ENCODE data around the gene HYAL4.

The HYAL4 gene

DNA sequence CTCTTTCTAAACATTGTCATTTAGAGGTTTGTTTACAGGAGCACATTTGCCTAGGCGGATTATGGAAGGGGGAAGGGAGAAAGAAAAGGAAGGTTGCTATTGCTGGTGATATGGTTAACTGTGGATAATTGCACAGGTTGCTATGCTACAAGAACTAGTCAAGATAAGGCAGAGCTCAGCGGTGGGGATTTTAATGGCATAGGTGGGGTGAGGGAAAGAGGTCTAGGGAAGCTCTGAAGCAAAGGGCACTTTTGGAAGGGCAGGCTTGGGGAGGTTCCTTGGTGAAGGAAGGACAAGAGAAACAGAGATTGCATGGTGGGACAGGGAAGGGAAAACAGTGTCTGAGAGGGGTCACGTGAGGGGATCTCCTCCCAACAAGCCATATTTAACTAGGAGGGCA is 19.5 kb downstream of the HYAL4 start:
- no peak overlapping the region for H3K4me3 ChIP-seq (ENCODE audit: low read depth, low read length)
- TF ChIP-seq, protein P1, sequence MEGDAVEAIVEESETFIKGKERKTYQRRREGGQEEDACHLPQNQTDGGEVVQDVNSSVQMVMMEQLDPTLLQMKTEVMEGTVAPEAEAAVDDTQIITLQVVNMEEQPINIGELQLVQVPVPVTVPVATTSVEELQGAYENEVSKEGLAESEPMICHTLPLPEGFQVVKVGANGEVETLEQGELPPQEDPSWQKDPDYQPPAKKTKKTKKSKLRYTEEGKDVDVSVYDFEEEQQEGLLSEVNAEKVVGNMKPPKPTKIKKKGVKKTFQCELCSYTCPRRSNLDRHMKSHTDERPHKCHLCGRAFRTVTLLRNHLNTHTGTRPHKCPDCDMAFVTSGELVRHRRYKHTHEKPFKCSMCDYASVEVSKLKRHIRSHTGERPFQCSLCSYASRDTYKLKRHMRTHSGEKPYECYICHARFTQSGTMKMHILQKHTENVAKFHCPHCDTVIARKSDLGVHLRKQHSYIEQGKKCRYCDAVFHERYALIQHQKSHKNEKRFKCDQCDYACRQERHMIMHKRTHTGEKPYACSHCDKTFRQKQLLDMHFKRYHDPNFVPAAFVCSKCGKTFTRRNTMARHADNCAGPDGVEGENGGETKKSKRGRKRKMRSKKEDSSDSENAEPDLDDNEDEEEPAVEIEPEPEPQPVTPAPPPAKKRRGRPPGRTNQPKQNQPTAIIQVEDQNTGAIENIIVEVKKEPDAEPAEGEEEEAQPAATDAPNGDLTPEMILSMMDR (IDR thresholded peaks at IDR 0.05; ENCODE audit: low read depth, low read length): no peak

DNA sequence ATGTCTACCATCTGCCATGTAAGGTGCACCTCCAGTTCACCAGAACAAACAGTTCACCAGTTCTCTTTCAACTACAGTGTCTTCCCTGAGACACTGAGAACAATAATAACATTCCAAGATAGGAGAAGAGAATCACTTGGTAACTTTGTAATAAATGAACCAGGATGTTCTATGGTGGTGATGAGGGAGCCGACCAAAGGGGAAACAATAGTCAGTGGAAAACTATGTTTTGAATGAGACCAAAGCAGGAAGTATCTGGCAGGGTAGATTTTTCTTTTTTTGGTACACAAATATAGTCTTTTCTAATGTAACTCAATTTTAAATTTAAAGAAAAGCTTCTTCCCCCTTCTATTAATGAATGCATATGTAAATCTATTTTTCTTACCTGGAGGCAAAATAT is 20.0 kb downstream of the HYAL4 start:
- no peak overlapping the region for H3K4me3 ChIP-seq (ENCODE audit: low read depth, low read length)
- TF ChIP-seq, protein P1 (IDR thresholded peaks at IDR 0.05; ENCODE audit: low read depth, low read length): no peak

- TF ChIP-seq, protein P1 (IDR thresholded peaks at IDR 0.05; ENCODE audit: low read depth, low read length): peak; percentile 39
- H3K4me3 ChIP-seq (ENCODE audit: low read depth, low read length): no peak overlapping the region
Observed at GRCh38 chr7:123865517-123866117, 20.6 kb downstream of the HYAL4 start.

GRCh38 chr7:123867225-123867624 is 22.3 kb downstream of the HYAL4 start:
- H3K4me3 ChIP-seq (ENCODE audit: low read depth, low read length): no peak overlapping the region
- TF ChIP-seq, protein P1 (IDR thresholded peaks at IDR 0.05; ENCODE audit: low read depth, low read length): no peak

DNA sequence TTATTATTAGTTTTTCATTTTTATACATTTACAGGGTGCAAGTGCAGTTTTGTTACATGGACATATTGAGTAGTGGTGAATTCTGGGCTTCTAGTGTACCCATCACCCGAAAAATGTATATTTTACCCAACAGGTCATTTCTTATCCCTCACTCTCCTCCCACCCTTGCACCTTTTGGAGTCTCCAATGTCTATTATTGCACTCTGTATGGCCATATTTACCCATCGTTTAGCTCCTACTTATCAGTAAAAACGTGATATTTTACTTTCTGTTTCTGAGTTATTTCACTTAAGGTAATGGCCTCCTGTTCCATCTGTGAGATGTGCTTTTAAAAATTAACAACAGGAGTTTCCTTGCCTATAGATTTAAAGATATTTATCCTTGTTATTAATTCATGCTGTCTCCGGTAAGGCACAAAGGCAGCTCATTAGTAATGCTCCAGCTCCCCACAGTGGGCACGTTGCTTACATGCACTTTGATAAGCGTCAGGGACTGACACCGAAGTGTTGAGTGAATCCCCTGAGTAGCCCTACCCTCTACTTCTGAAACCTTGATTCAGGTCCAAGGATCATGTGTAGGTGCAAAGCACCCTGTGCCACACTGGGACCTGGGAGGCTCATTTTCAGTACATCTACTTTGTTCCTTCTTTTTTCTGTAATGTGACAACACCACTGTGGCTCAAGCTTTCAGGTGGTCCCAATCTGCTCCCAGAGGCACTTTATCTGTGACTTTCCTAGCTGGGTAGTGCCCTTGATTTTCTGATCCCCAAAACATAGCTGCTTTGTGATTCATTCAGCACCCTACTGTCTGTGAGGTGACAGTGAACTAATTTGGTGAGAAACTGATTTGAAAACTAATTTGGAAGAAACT is 27.3 kb downstream of the HYAL4 start:
- H3K4me3 ChIP-seq (ENCODE audit: low read depth, low read length): no peak overlapping the region
- TF ChIP-seq, protein P1 (IDR thresholded peaks at IDR 0.05; ENCODE audit: low read depth, low read length): peak; percentile 32; the same call in 1 of the 2 replicates

DNA sequence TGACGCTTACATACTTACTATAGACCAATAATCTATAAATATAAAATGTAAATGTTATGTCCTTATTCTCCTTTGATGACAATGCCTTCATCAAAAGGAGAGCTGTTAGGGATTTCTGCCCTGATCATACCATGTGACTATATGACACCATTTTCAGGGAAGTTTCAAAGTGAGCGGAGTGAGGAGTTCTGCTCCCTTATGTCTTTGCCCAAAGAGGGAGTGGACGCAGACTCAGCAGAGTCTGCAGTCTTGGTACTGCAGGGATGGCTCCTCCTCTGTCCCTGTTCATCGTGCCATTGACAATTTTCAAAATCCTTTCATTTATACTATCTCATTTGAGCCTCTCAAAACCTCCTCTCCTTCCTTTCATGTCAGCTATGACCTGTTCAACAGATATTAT is 27.9 kb downstream of the HYAL4 start:
- TF ChIP-seq, protein P1 (IDR thresholded peaks at IDR 0.05; ENCODE audit: low read depth, low read length): no peak
- no peak overlapping the region for H3K4me3 ChIP-seq (ENCODE audit: low read depth, low read length)

Measured in WI38 (cell line).